HCT116 (cell line): Measurements from ENCODE around the gene CD207. TPM values are rescaled to one million over a fixed set of nuclear protein-coding genes. Genes with fewer than 3 reads are reported as not detected.

Experiments
- ATAC-seq: fragments of 200-7000 bp; cut with Tn5 transposase; 2 replicates; pipeline ENCODE4 v1.9.1; 2020; ENCODE audit warnings: mild to moderate bottlenecking, moderate library complexity
- BruUV-seq: library from RNA; stranded (reverse); fragments of 400-500 nt; replicated peaks from 2 replicates; lab custom pipeline; 2021; lab: Mats Ljungman, UMichigan
- CTCF ChIA-PET: fragments of 300-600 bp; sonication (Branson Sonifier 250); formaldehyde crosslinking; loops from one replicate; lab custom pipeline; 2021; ENCODE audit warnings: antibody characterized with exemption; lab: Charles Lee
- POLR2A ChIA-PET: fragments of 300-600, 350-600 bp; sonication (Branson Sonifier 250); formaldehyde crosslinking; loops from one replicate; lab custom pipeline; 2021; ENCODE audit warnings: antibody characterized with exemption; lab: Charles Lee
- RAD21 ChIA-PET, 2 experiments: fragments of 300-600 bp; sonication (Branson Sonifier 250); formaldehyde crosslinking; loops; one replicate each; lab custom pipeline; 2023; ENCODE audit warnings: low total read pairs in 2 of 2; ENCODE audit not compliant: uncharacterized antibody in 2 of 2, unreplicated experiment in 2 of 2, low non-redundant PET in 1 of 2; lab: Charles Lee
- DNase-seq: peaks from one replicate; pipeline ENCODE4 v3.0.0-alpha.2; 2010; ENCODE audit warnings: low read depth, low spot score
- H2AFZ ChIP-seq: fragments of 200-600 bp; shearing (Covaris generic), sonication (generic); 2 replicates; pipeline ENCODE4 v1.6.1; 2017; ENCODE audit warnings: low read depth, mixed run types, mixed read lengths, antibody characterized with exemption, low read length; ENCODE audit not compliant: poor library complexity, severe bottlenecking
- H3K27ac ChIP-seq: 2 replicates; pipeline ENCODE4 v1.5.1; 2012; ENCODE audit warnings: low read depth, low read length
- H3K27me3 ChIP-seq: fragments of 200-600 bp; sonication (generic); 2 replicates; pipeline ENCODE4 v1.6.1; 2016; ENCODE audit warnings: mixed run types, low read length, mixed read lengths; ENCODE audit not compliant: insufficient read depth
- H3K36me3 ChIP-seq, 2 experiments: fragments of 200-500 bp in 1 of 2; fragments of 200-600 bp in 1 of 2; sonication (Bioruptor generic) in 1 of 2; sonication (generic) in 1 of 2; 2 replicates each; pipeline versions ENCODE4 v1.5.1 to v1.6.1; 2014 to 2016; ENCODE audit warnings: low read length in 2 of 2, inconsistent platforms in 1 of 2, mixed read lengths in 1 of 2, mixed run types in 1 of 2; ENCODE audit not compliant: insufficient read depth in 2 of 2, control insufficient read depth in 1 of 2
- H3K4me1 ChIP-seq, 2 experiments: fragments of 200-600 bp in 1 of 2; sonication (generic) in 1 of 2; 2 replicates each; pipeline versions ENCODE4 v1.5.1 to v1.6.1; 2012 to 2017; ENCODE audit warnings: low read length in 2 of 2, inconsistent platforms in 1 of 2, mild to moderate bottlenecking in 1 of 2, mixed read lengths in 1 of 2, mixed run types in 1 of 2, moderate library complexity in 1 of 2; ENCODE audit not compliant: insufficient read depth in 2 of 2, control insufficient read depth in 1 of 2
- H3K4me2 ChIP-seq: fragments of 200-600 bp; sonication (generic); 2 replicates; pipeline ENCODE4 v1.6.1; 2017; ENCODE audit warnings: mixed run types, low read length, mixed read lengths
- H3K4me3 ChIP-seq, 2 experiments: fragments of 200-600 bp in 1 of 2; sonication (generic) in 1 of 2; replicated peaks in 1 of 2; 2 replicates each; pipeline ENCODE4 v1.5.1; 2011 to 2016; ENCODE audit warnings: low read length in 2 of 2, control low read depth in 1 of 2, low read depth in 1 of 2, mild to moderate bottlenecking in 1 of 2, mixed read lengths in 1 of 2, mixed run types in 1 of 2
- H3K79me2 ChIP-seq: fragments of 200-600 bp; sonication (generic); 2 replicates; pipeline ENCODE4 v1.6.1; 2017; ENCODE audit warnings: mild to moderate bottlenecking, mixed run types, low read length, moderate library complexity, mixed read lengths; ENCODE audit not compliant: insufficient read depth
- H3K9ac ChIP-seq: fragments of 200-600 bp; sonication (generic); 2 replicates; pipeline ENCODE4 v1.6.1; 2016; ENCODE audit warnings: low read length, mixed read lengths
- H3K9me2 ChIP-seq: fragments of 200-600 bp; sonication (generic), shearing (Covaris generic); 2 replicates; pipeline ENCODE4 v1.6.1; 2017; ENCODE audit warnings: mixed run types, mild to moderate bottlenecking, moderate library complexity; ENCODE audit not compliant: insufficient read depth
- H3K9me3 ChIP-seq, 2 experiments: fragments of 200-500 bp in 1 of 2; fragments of 200-600 bp in 1 of 2; sonication (Bioruptor generic) in 1 of 2; sonication (generic) in 1 of 2; 2 replicates each; pipeline ENCODE4 v1.6.1; 2014 to 2017; ENCODE audit warnings: low read length in 2 of 2, mixed read lengths in 2 of 2, inconsistent platforms in 1 of 2, low read depth in 1 of 2, mild to moderate bottlenecking in 1 of 2, mixed run types in 1 of 2, moderate library complexity in 1 of 2; ENCODE audit not compliant: control insufficient read depth in 1 of 2, insufficient read depth in 1 of 2
- H4K20me1 ChIP-seq: fragments of 200-600 bp; sonication (generic), shearing (Covaris generic); 2 replicates; pipeline ENCODE4 v1.6.1; 2017; ENCODE audit warnings: mixed run types, mild to moderate bottlenecking, moderate library complexity; ENCODE audit not compliant: insufficient read depth
- CBX3 ChIP-seq: IDR thresholded peaks from 2 replicates; pipeline ENCODE4 v1.6.1; 2012; ENCODE audit warnings: low read depth
- CTCF ChIP-seq, 3 experiments: fragments of 200-600 bp in 1 of 3; sonication (generic) in 1 of 3; IDR thresholded peaks in 2 of 3; conservative IDR thresholded peaks in 1 of 3; 2 replicates each; pipeline ENCODE4 v1.5.1; 2012 to 2017; ENCODE audit warnings: low read depth in 2 of 3, low read length in 2 of 3, antibody characterized with exemption in 1 of 3, borderline replicate concordance in 1 of 3, control low read depth in 1 of 3, mild to moderate bottlenecking in 1 of 3, mixed read lengths in 1 of 3, mixed run types in 1 of 3, moderate library complexity in 1 of 3; ENCODE audit not compliant: insufficient read depth in 1 of 3
- EGR1 ChIP-seq: IDR thresholded peaks from 2 replicates; pipeline ENCODE4 v1.6.1; 2012; ENCODE audit warnings: low read depth
- ELF1 ChIP-seq: IDR thresholded peaks from 2 replicates; pipeline ENCODE4 v1.6.1; 2012; ENCODE audit warnings: low read depth, borderline replicate concordance
- EZH2phosphoT487 ChIP-seq: fragments of 200-600 bp; IDR thresholded peaks from 2 replicates; pipeline ENCODE4 v1.6.1; 2018; ENCODE audit warnings: antibody characterized with exemption, borderline replicate concordance
- JUND ChIP-seq: IDR thresholded peaks from 2 replicates; pipeline ENCODE4 v1.6.1; 2012
- MAX ChIP-seq: IDR thresholded peaks from 2 replicates; pipeline ENCODE4 v1.6.1; 2012
- POLR2A ChIP-seq: IDR thresholded peaks from 2 replicates; pipeline ENCODE4 v1.7.0; 2011; ENCODE audit warnings: borderline replicate concordance; ENCODE audit not compliant: insufficient read depth, insufficient read length; ENCODE audit errors: extremely low read depth
- RAD21 ChIP-seq: IDR thresholded peaks from 2 replicates; pipeline ENCODE4 v1.6.1; 2012; ENCODE audit warnings: low read depth, mild to moderate bottlenecking
- REST ChIP-seq: IDR thresholded peaks from 2 replicates; pipeline ENCODE4 v1.6.1; 2012; ENCODE audit warnings: low read depth
- SIN3A ChIP-seq: IDR thresholded peaks from 2 replicates; pipeline ENCODE4 v1.6.1; 2012; ENCODE audit warnings: low read depth
- SP1 ChIP-seq: IDR thresholded peaks from 2 replicates; pipeline ENCODE4 v1.6.1; 2012; ENCODE audit warnings: low read depth
- SRF ChIP-seq: IDR thresholded peaks from 2 replicates; pipeline ENCODE4 v1.6.1; 2012; ENCODE audit warnings: low read depth
- TCF7L2 ChIP-seq: IDR thresholded peaks from 2 replicates; pipeline ENCODE4 v1.7.0; 2011; ENCODE audit warnings: borderline replicate concordance, inconsistent platforms; ENCODE audit not compliant: insufficient read depth, insufficient read length; ENCODE audit errors: extremely low read depth
- intact Hi-C: fragments of 100-400 bp; cut with micrococcal nuclease; formaldehyde crosslinking; loops from 2 replicates; pipeline ENCODE4 v1.10.0; 2022
- total RNA-seq: library from RNA; stranded (reverse); gene quantifications from one replicate; pipeline ENCODE4 v1.2.1, GENCODE V29; 2021; ENCODE audit not compliant: unreplicated experiment

Gene CD207
- total RNA-seq, 1 experiment from 2014 or later, result not detected

- no peaks in the 10 kb centered on the region for H3K9me2 ChIP-seq
- no peaks in the 10 kb centered on the region for H3K36me3 ChIP-seq
- no peaks in the 10 kb centered on the region for H3K4me1 ChIP-seq
- RAD21 ChIA-PET, result no interaction called here
- H3K4me2 ChIP-seq, result no peak overlapping the region
- no peak for TF ChIP-seq ELF1
- TF ChIP-seq MAX, result no peak
- TF ChIP-seq CTCF (IDR thresholded peaks at IDR 0.05 in 2 of 3, conservative IDR thresholded peaks at IDR 0.05 in 1 of 3; ENCODE audit: borderline replicate concordance in 1 of 3, insufficient read depth in 1 of 3, low read depth in 2 of 3, low read length in 2 of 3), result no peak
- no peak for TF ChIP-seq RAD21
- no peak for TF ChIP-seq EZH2phosphoT487
- no peak for TF ChIP-seq REST
- TF ChIP-seq JUND, result no peak
- no peak for TF ChIP-seq EGR1
- no peak for TF ChIP-seq CBX3
- no peak for TF ChIP-seq SIN3A
- no peak for TF ChIP-seq TCF7L2
- no peak for TF ChIP-seq POLR2A
- TF ChIP-seq SP1, result no peak
- TF ChIP-seq SRF, result no peak
- no peaks in the 10 kb centered on the region for H4K20me1 ChIP-seq
- no peak overlapping the region for H3K27ac ChIP-seq
- ATAC-seq (no peak), DNase-seq (no peak)
- no peak overlapping the region for H3K9ac ChIP-seq
- no peaks in the 10 kb centered on the region for H3K9me3 ChIP-seq
- POLR2A ChIA-PET, result no interaction called here
- BruUV-seq, result no TSS peak
- no peaks in the 10 kb centered on the region for H3K79me2 ChIP-seq
- no peak overlapping the region for H2AFZ ChIP-seq
- no peak overlapping the region for H3K4me3 ChIP-seq
- intact Hi-C loops, result no loop called here
- H3K27me3 ChIP-seq, result no peaks in the 10 kb centered on the region
- CTCF ChIA-PET, result no interaction called here
Observed at GRCh38 chr2:70801607-70802263, 33.9 kb downstream of the CD207 start.
